Measurements from ENCODE around the gene DDRGK1.
"Not testable (repeated sequence)": the region's sequence is repeated elsewhere in the genome, so short reads cannot be mapped to it uniquely, and the experiment has no call there.

The DDRGK1 gene

DNA sequence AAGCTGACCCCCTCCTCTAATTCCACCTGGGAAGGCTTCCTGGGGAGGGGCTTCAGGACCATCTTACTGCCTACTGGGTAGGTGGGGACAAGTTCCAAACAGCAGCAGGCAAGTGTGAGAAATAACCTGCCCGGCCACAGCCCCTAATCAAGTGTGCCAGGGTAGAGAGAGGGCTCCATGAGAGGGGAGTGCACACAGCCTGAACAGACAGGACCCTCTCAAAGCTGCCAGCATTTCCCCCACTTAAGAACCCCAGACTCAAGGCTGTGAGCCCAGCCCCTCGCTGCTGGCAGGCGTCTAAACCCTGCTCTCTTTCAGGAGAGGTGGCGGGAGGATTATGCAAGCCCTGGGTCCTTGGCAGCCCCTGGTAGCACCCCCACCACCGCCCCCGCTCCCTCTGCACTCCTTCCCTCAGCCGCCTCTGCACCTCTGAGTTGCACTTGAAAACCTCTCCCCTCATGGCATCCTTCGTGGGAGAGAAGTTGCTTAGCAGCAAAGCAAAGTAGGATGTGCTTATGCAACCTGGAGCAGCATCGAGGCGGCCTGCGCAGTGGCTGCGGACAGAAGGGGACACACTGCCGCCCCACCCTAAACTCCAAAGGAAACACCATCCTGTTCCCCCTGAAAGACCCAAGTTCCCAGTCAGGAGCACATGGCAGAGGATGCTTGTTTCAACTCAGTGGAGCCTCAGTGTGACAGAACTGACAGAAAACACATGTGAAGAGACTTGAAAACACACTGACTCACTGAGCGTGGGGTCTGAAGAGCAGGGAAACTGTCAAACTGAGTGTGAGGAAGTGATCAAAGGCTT lies 10.5 kb downstream of the DDRGK1 start:
- DNase-seq, result no peak
- in situ Hi-C loops (cut with MboI; ENCODE audit: low pct_unique_long_range_greater_than_20kb, low sequenced_read_pairs), result no loop called here

DNA sequence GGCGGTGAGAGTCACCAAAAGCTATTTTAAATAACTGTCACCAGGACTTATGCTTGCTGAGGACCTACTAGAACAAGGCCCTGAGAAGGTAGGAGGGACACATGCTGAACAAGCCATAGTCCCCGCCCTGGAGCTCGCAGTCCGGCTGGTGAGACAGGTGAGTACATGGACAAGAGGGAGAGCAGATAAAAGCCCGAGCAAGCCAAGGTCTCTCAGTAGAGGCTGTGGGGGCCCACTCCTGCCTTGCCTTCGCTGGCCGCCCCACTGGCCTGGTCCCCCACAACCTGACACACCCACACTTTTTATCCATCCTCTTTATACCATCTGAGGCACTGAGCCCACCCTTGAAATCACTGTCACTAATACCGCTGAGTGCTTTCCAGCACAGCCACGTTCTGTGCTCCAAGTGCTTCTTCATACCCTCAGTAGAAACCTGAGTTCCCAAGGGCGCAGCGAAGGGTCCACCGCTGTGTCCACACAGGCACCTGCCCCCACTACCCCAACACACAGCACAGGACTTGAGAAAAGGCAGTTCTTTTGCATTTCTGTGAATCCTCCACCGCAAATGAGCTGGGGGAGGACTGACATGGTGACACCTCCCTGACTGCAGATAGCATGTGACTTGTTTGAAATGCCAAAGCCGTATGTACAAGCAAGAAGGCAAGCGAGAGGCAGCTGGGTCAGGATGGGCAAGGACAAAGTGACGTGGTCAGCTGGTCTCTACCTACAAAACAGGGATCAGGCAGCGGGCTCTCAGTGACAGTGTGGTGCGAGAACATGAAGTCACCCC lies 12.1 kb downstream of the DDRGK1 start:
- in situ Hi-C loops (cut with MboI; ENCODE audit: low pct_unique_long_range_greater_than_20kb, low sequenced_read_pairs), result no loop called here
- no peak for DNase-seq

- in situ Hi-C loops (cut with MboI; ENCODE audit: low pct_unique_long_range_greater_than_20kb, low sequenced_read_pairs), result no loop called here
- no peak for DNase-seq
Observed at GRCh38 chr20:3190681-3191111, 13.8 kb downstream of the DDRGK1 start.

DNA sequence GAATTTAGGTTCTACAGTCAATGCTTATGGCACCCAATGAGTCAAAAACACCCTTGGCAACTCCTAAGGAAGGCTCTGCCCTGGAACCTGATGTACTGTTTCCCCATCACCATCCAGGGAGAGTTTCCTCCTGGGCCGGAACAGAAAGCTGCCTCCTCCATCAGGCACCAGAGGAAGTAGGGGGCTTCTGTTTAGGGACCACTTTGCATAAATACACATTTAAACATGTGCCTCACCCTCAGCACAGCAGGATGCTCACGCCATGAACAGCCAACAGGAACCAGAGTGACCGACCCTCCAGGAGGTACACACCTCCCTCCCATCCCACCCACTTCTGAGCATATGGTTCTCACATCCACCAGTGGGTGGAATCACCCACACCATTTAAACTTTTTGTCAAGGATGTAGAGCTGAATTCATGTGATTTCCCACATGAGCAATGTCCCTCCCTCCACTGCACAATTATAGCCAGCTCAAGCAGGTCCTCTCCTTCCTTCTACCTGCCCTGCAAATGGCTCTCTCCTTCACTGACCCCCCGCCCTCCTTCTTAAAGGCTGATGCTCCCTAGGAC lies 14.8 kb downstream of the DDRGK1 start:
- DNase-seq, result no peak
- in situ Hi-C loops (cut with MboI; ENCODE audit: low pct_unique_long_range_greater_than_20kb, low sequenced_read_pairs), result no loop called here

DNA sequence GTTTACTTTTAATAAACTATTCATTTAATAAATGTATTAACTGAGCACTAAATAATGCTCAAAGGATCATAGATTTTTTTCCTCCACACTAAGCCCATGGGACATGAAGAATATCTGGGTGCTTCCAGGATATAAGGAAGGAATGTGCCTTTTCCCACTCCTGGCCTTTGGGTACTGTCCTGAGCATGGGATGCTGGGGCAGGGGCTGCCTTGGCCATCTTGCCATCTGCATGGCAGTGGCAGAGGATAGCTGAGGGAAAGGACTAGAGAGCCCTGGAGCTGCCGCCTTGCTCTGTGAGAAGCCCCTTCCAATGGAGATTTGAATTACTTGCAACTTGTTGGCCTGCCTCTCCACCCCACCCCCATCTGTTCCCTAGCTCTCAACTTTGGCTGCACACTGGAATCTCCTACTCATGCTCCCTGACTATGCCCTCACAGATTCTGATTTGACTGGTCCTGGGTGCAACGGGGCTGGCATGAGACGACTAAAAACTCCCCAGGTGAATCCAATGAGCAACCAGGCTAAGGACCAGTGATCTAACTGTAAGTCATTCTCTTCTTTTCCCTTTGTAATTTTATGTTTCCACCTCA lies 15.6 kb downstream of the DDRGK1 start:
- in situ Hi-C loops (cut with MboI; ENCODE audit: low pct_unique_long_range_greater_than_20kb, low sequenced_read_pairs), result no loop called here
- DNase-seq, result no peak

DNA sequence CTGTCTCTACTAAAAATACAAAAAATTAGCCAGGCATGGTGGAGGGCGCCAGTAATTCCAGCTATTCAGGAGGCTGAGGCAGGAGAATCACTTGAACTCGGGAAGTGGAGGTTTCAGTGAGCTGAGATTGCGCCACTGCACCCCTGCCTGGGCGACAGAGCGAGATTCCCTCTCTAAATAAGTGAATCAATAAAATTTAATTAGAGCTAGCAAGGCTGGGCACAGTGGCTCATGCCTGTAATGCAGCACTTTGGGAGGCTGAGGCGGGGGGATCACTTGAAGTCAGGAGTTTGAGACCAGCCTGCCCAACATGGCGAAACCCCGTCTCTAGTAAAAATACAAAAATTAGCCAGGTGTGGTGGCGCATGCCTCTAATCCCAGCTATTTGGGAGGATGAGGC lies 16.6 kb downstream of the DDRGK1 start:
- DNase-seq; in situ Hi-C loops (cut with MboI; ENCODE audit: low pct_unique_long_range_greater_than_20kb, low sequenced_read_pairs): not testable (repeated sequence)

DNA sequence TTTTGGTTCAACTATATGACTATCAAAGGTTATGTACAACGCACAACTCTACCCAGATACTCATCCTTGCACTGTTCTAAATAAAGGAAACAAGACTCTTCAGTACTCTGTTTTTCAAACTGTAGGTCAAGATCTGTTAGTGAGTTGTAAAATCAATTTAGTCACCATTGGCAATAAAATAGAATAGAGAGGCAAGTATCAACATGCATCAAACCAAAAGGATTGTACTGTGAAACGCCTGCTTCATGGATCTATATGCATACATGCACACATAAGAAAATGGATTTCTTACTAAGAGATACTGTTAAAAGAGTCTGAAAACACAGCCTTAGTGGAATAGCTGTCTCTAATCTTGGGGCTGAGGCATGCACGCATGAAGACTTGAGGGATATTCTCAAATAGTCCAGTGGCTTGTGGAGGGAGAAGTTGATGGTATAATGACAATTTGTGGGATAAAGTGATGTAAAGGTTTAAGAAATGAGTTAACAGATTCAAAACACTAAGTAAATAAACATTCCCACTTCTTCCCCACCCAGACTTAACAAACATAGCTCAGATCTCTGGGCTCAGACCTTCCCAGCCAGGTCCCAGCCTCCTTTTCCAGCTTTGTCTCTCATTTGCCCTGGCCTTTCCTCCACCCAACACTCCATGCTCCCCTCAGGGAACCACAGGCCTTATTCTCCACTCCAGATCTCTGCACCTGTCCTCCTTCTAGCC lies 20.4 kb downstream of the DDRGK1 start:
- in situ Hi-C loops (cut with MboI; ENCODE audit: low pct_unique_long_range_greater_than_20kb, low sequenced_read_pairs), result no loop called here
- no peak for DNase-seq

- in situ Hi-C loops (cut with MboI; ENCODE audit: low pct_unique_long_range_greater_than_20kb, low sequenced_read_pairs); DNase-seq: not testable (repeated sequence)
Observed at GRCh38 chr20:3182429-3182828, 22.1 kb downstream of the DDRGK1 start.

DNA sequence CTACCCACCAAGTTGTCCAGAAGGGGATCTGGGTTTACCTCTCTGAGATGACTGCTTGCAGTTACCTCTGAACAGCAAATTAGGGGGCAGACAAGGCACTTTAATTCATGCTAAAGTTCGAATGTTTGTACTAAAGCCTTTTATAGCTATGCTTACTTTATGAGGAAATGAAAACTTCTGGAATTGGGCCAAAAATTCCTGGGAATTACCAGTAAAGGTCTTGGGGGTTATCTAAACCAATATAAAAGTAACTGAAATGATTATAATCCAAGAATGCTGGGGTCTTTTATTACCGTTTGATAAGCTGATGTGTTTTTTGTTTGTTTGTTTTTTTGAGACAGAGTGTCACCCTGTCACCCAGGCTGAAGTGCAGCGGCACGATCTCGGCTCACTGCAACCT lies 23.2 kb downstream of the DDRGK1 start:
- in situ Hi-C loops (cut with MboI; ENCODE audit: low pct_unique_long_range_greater_than_20kb, low sequenced_read_pairs), result no loop called here
- no peak for DNase-seq

- DNase-seq, result no peak
- in situ Hi-C loops (cut with MboI; ENCODE audit: low pct_unique_long_range_greater_than_20kb, low sequenced_read_pairs), result no loop called here
Observed at GRCh38 chr20:3180319-3180718, 24.2 kb downstream of the DDRGK1 start.

GRCh38 chr20:3177746-3178485 lies 26.6 kb downstream of the DDRGK1 start:
- in situ Hi-C loops (cut with MboI; ENCODE audit: low pct_unique_long_range_greater_than_20kb, low sequenced_read_pairs), result no loop called here
- DNase-seq, result peak; percentile 64

- in situ Hi-C loops (cut with MboI; ENCODE audit: low pct_unique_long_range_greater_than_20kb, low sequenced_read_pairs), result no loop called here
- no peak for DNase-seq
Observed at GRCh38 chr20:3175270-3175669, 29.2 kb downstream of the DDRGK1 start.

DNA sequence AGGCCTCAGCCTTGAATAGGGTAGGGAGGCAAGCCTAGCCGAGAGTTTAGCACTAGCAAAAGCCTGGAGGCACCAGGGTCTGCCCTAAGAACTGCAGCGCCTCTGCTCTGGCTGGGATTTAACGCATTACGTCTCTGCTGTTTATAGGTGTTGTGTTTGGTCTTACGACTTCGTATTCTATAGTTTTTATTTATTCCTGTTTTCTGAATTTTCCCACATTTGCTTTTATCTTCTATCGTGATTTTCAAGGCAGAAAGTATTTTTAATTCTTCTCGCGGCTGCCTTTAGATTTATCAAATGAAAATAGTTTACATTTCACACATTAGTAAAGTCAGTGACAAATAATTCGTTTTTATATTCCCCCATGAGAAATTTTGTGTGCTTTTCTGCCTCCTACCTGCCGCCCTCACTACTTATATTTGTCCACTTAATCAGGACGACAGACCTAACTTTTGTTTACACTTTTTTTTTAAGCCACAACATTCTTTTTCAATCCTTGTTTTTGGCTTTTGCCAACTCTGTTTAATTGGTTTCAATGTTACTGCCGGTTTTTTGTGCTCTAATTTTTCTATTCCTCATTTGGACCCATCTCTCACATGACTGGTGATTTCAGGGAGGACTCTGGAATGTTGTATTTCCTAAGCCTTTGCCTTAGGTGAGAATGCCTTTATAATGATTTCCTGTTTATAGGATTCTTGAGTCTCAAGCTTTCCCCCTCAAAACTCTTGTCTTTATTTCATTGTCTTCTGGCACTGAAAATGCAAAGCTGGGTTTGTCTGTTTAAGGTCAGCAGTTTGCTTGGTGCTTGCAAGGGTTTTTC lies 29.8 kb downstream of the DDRGK1 start:
- in situ Hi-C loops (cut with MboI; ENCODE audit: low pct_unique_long_range_greater_than_20kb, low sequenced_read_pairs), result no loop called here
- no peak for DNase-seq

- in situ Hi-C loops (cut with MboI; ENCODE audit: low pct_unique_long_range_greater_than_20kb, low sequenced_read_pairs), result no loop called here
- DNase-seq, result peak; percentile 80
Observed at GRCh38 chr20:3173610-3174441, 30.7 kb downstream of the DDRGK1 start.

DNA sequence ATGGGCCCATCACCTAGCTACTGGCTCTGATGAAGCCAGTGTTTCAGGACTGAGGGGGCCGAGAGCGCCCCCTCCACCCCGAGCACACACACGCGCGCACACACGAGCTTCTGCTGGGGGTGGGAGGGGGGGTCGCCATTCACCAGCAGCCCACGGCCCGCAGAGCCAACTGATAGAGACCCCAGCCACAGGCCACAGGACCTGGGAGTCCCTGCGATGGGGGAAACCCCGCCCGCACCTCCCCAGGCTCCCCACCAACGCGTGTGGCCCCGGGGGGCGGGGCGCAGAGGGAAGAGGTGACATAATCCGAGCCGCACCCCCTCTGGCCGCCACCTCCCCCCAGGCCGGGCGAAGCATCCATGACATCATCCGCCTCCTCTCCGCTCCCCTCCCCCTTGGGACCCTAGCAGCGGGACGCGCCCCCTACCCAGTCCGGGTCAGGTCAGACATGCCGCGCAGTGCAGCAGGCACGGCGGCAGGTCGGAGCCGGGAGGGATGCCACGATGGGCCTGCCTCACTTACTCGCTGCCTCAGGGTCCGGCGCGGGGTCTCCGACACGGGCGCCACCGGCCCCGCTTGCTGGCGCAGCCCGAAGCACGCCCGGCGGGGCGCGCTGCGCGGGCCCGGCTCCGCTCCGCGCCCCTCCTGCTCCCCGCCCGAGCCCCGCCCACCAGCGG lies 31.4 kb downstream of the DDRGK1 start, which contains the start of gene LZTS3:
TSS of gene LZTS3 (minus strand) at position 617 of the 677 bp plus-strand sequence. CDS start 6,386 bp downstream, outside the sequence.
- in situ Hi-C loops (cut with MboI; ENCODE audit: low pct_unique_long_range_greater_than_20kb, low sequenced_read_pairs), result no loop called here

More for the DNA sequence above, 31.4 kb downstream of the DDRGK1 start, which contains the start of gene LZTS3:
- DNase-seq, result peak; percentile 76
